Neuronal stem cell (in vitro differentiated cells): ENCODE data around the gene INO80. TPM values are rescaled to one million over a fixed set of nuclear protein-coding genes. Genes with fewer than 3 reads are reported as not detected.

Experiments
- DNase-seq: peaks from one replicate; pipeline ENCODE4 v3.0.0-alpha.2; 2013; ENCODE audit warnings: low spot score
- H2AFZ ChIP-seq: one replicate; pipeline ENCODE4 v1.6.1; 2013; ENCODE audit warnings: mild to moderate bottlenecking, low read length, inconsistent platforms
- H2AK5ac ChIP-seq: 2 replicates; pipeline ENCODE4 v1.6.1; 2013; ENCODE audit warnings: low read depth, mild to moderate bottlenecking, inconsistent platforms, low read length, moderate library complexity, mixed read lengths
- H2BK120ac ChIP-seq: 2 replicates; pipeline ENCODE4 v1.6.1; 2013; ENCODE audit warnings: low read depth, mild to moderate bottlenecking, inconsistent platforms, low read length, moderate library complexity, mixed read lengths
- H2BK12ac ChIP-seq: one replicate; pipeline ENCODE4 v1.6.1; 2013; ENCODE audit warnings: low read length, inconsistent platforms
- H2BK15ac ChIP-seq: 2 replicates; pipeline ENCODE4 v1.6.1; 2013; ENCODE audit warnings: mild to moderate bottlenecking, low read length, inconsistent platforms, mixed read lengths
- H2BK5ac ChIP-seq: one replicate; pipeline ENCODE4 v1.6.1; 2013; ENCODE audit warnings: inconsistent platforms, mild to moderate bottlenecking, low read length, moderate library complexity
- H3K14ac ChIP-seq: one replicate; pipeline ENCODE4 v1.6.1; 2013; ENCODE audit warnings: low read length, inconsistent platforms
- H3K18ac ChIP-seq: 2 replicates; pipeline ENCODE4 v1.6.1; 2013; ENCODE audit warnings: low read length, inconsistent platforms
- H3K23ac ChIP-seq: 2 replicates; pipeline ENCODE4 v1.6.1; 2013; ENCODE audit warnings: low read depth, mild to moderate bottlenecking, mixed read lengths, low read length, inconsistent platforms; ENCODE audit not compliant: poor library complexity
- H3K27ac ChIP-seq: replicated peaks from 3 replicates; pipeline ENCODE4 v1.5.1; 2013; ENCODE audit warnings: low read length, inconsistent platforms
- H3K27me3 ChIP-seq, 3 experiments: 2 replicates each; pipeline ENCODE4 v1.6.1; 2013; ENCODE audit warnings: low read length in 3 of 3, mild to moderate bottlenecking in 2 of 3, inconsistent platforms in 1 of 3, low read depth in 1 of 3, mixed read lengths in 1 of 3, moderate library complexity in 1 of 3; ENCODE audit not compliant: control insufficient read depth in 3 of 3, insufficient read depth in 3 of 3
- H3K36me3 ChIP-seq, 2 donors: replicated peaks in 1 of 2; 2 replicates each; pipeline ENCODE4 v1.6.1; 2013; ENCODE audit warnings: low read length in 2 of 2; ENCODE audit not compliant: control insufficient read depth in 2 of 2, insufficient read depth in 2 of 2
- H3K4ac ChIP-seq: 2 replicates; pipeline ENCODE4 v1.6.1; 2013; ENCODE audit warnings: inconsistent platforms, mild to moderate bottlenecking, low read length, moderate library complexity
- H3K4me1 ChIP-seq, 2 donors: 1 replicate in 1 of 2; 2 replicates in 1 of 2; pipeline ENCODE4 v1.6.1; 2013; ENCODE audit warnings: low read length in 2 of 2, low read depth in 1 of 2; ENCODE audit not compliant: control insufficient read depth in 2 of 2, insufficient read depth in 1 of 2
- H3K4me2 ChIP-seq: one replicate; pipeline ENCODE4 v1.6.1; 2013; ENCODE audit warnings: mild to moderate bottlenecking, low read length, inconsistent platforms; ENCODE audit not compliant: insufficient read depth, poor library complexity, severe bottlenecking
- H3K4me3 ChIP-seq, 2 donors: 2 replicates each; pipeline ENCODE4 v1.5.1; 2013; ENCODE audit warnings: low read length in 2 of 2, mild to moderate bottlenecking in 2 of 2, inconsistent platforms in 1 of 2, moderate library complexity in 1 of 2
- H3K79me1 ChIP-seq: one replicate; pipeline ENCODE4 v1.6.1; 2013; ENCODE audit warnings: low read depth, mild to moderate bottlenecking, inconsistent platforms, low read length, moderate library complexity
- H3K9ac ChIP-seq: one replicate; pipeline ENCODE4 v1.6.1; 2013; ENCODE audit warnings: mild to moderate bottlenecking, low read depth, low read length, inconsistent platforms; ENCODE audit not compliant: poor library complexity
- H3K9me3 ChIP-seq, 2 donors: replicated peaks in 1 of 2; 2 replicates each; pipeline versions ENCODE3 to v1.6.1; 2013; ENCODE audit warnings: low read length in 2 of 2, mild to moderate bottlenecking in 2 of 2, inconsistent platforms in 1 of 2, low read depth in 1 of 2, mixed read lengths in 1 of 2, moderate library complexity in 1 of 2; ENCODE audit not compliant: control insufficient read depth in 2 of 2, insufficient read depth in 1 of 2
- H4K8ac ChIP-seq: one replicate; pipeline ENCODE4 v1.6.1; 2013; ENCODE audit warnings: low read depth, mild to moderate bottlenecking, inconsistent platforms, low read length, moderate library complexity
- H4K91ac ChIP-seq: one replicate; pipeline ENCODE4 v1.6.1; 2013; ENCODE audit warnings: low read length, low read depth, mild to moderate bottlenecking, inconsistent platforms; ENCODE audit not compliant: poor library complexity
- WGBS, 2 donors: extraction: QIAGEN DNeasy Blood & Tissue Kit; methylation state at CpG; one replicate each; pipeline ENCODE4 v1.1.7; 2013; ENCODE audit warnings: missing lambda C conversion rate in 2 of 2, mixed read lengths in 1 of 2; ENCODE audit not compliant: insufficient read length in 2 of 2, insufficient replicate concordance in 1 of 2; ENCODE audit errors: extremely low coverage in 2 of 2; 5-methylcytosine and 5-hydroxymethylcytosine counted together
- polyA plus RNA-seq, 2 experiments: library from polyadenylated mRNA; stranded (reverse); fragments of 200-250 nt; gene quantifications; one replicate each; pipeline ENCODE4 v1.2.3, GENCODE V29; 2013

Gene INO80
- polyA plus RNA-seq (2013, experiment 1 of 2) = 5.7 TPM
- 7.0 TPM for polyA plus RNA-seq (2013, experiment 2 of 2)

- H2AK5ac ChIP-seq = peak within 1 kb of the TSS; percentile 61
- H3K4me2 ChIP-seq = peak within 1 kb of the TSS; percentile 92
- H2BK5ac ChIP-seq = peak within 1 kb of the TSS; percentile 99
- no peak within 1 kb of the TSS for H3K4ac ChIP-seq
- WGBS, 2 donors = no CpG with 5 or more reads among the region's 64 CpGs
- peak within 1 kb of the TSS; percentile 100 for H3K14ac ChIP-seq
- H2AFZ ChIP-seq = peak within 1 kb of the TSS; percentile 98
- peaks cover 0 to 14% of the 10 kb centered on the region in 2 donors for H3K36me3 ChIP-seq
- peak within 1 kb of the TSS; percentile 58 for H2BK12ac ChIP-seq
- peak within 1 kb of the TSS; percentile 100 for H3K23ac ChIP-seq
- peak within 1 kb of the TSS; percentile 100 for H3K9ac ChIP-seq
- peak within 1 kb of the TSS; percentile 72 for H4K8ac ChIP-seq
- H2BK15ac ChIP-seq = peak within 1 kb of the TSS; percentile 100
- peak within 1 kb of the TSS; percentile 88 to 100 for H3K4me3 ChIP-seq
- H4K91ac ChIP-seq = peak within 1 kb of the TSS; percentile 95
- DNase-seq = peak; percentile 97
- H3K18ac ChIP-seq = peak within 1 kb of the TSS; percentile 100
- H2BK120ac ChIP-seq = peak within 1 kb of the TSS; percentile 96
- H3K27me3 ChIP-seq = no peaks in the 10 kb centered on the region
- peaks cover 3 to 4% of the 10 kb centered on the region in 2 donors for H3K4me1 ChIP-seq
- peak within 1 kb of the TSS; percentile 97 for H3K27ac ChIP-seq
- peaks cover 8% of the 10 kb centered on the region for H3K79me1 ChIP-seq
- no peaks in the 10 kb centered on the region for H3K9me3 ChIP-seq
Observed at GRCh38 chr15:41116116-41116961, at the start of gene INO80. TSS of gene INO80 (minus strand) at chr15:41116280. CDS start at chr15:41096310, 19,970 bp downstream.

DNA sequence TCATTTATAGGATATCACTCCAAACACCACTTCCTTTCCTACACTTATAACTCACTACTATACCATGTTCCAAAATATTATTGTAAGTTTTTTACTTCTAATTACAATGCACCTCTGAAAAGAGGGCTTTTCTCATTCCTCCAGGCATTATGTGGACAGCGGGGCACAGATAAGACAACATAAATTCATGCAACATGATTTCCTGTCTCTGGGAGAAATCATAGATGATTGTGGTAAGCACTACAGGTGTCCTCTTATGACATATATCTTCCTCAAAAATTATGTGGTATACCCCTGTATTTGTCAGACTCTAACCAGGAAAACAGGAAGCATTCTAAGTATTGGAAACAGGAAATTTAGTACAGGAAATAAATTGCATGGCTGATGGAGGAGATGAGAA lies 45.7 kb upstream of the INO80 start:
- H3K27me3 ChIP-seq = peaks cover 0 to 3% (median 0%) of the 10 kb centered on the region in 3 experiments
- H2BK120ac ChIP-seq = no peak overlapping the region
- H4K91ac ChIP-seq = no peak overlapping the region
- H2BK5ac ChIP-seq = no peak overlapping the region
- no peak overlapping the region for H2AFZ ChIP-seq
- no peak overlapping the region for H2AK5ac ChIP-seq
- no peak overlapping the region for H3K14ac ChIP-seq
- no peak overlapping the region for H3K18ac ChIP-seq
- no peaks in the 10 kb centered on the region for H3K4me1 ChIP-seq
- no peak overlapping the region for H2BK12ac ChIP-seq
- H3K4me3 ChIP-seq = no peak overlapping the region
- H3K4me2 ChIP-seq = no peak overlapping the region
- no peak for DNase-seq
- no peaks in the 10 kb centered on the region for H3K79me1 ChIP-seq
- H3K36me3 ChIP-seq = no peaks in the 10 kb centered on the region
- no peak overlapping the region for H3K9ac ChIP-seq
- no peaks in the 10 kb centered on the region for H3K9me3 ChIP-seq
- no peak overlapping the region for H3K4ac ChIP-seq
- no peak overlapping the region for H3K23ac ChIP-seq
- H4K8ac ChIP-seq = no peak overlapping the region
- no peak overlapping the region for H3K27ac ChIP-seq
- no peak overlapping the region for H2BK15ac ChIP-seq
- WGBS, 2 donors = no CpG with 5 or more reads among the region's 1 CpG

DNA sequence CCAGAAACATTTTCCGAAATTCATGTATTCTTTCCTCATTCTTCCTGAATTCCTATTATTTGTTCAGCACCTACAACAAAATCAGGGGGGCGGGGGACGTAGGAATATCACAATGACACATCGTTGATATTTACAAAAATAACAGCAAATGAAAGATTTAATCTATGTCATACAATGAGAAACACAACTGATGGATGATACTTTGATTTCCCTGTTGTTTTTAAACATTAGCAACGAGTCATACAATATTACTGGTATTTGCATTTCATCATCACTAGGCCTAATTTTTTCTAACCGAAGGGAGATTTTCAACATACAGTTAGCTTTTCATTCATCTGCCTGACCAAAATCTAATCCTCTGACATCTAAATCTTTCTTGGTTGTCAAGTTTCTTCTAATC lies 45.3 kb upstream of the INO80 start:
- H2BK120ac ChIP-seq = no peak overlapping the region
- H2AK5ac ChIP-seq = no peak overlapping the region
- no peak overlapping the region for H3K14ac ChIP-seq
- no peak overlapping the region for H3K4me2 ChIP-seq
- H3K9me3 ChIP-seq = no peaks in the 10 kb centered on the region
- H3K27me3 ChIP-seq = peaks cover 0 to 3% (median 0%) of the 10 kb centered on the region in 3 experiments
- no peak overlapping the region for H4K8ac ChIP-seq
- no peak overlapping the region for H2BK15ac ChIP-seq
- H3K9ac ChIP-seq = no peak overlapping the region
- H4K91ac ChIP-seq = no peak overlapping the region
- H3K4ac ChIP-seq = no peak overlapping the region
- H3K18ac ChIP-seq = no peak overlapping the region
- H3K23ac ChIP-seq = no peak overlapping the region
- WGBS, 2 donors = no CpG with 5 or more reads among the region's 6 CpGs
- H2BK12ac ChIP-seq = no peak overlapping the region
- no peak overlapping the region for H3K4me3 ChIP-seq
- no peak overlapping the region for H3K27ac ChIP-seq
- H2BK5ac ChIP-seq = no peak overlapping the region
- no peaks in the 10 kb centered on the region for H3K36me3 ChIP-seq
- H2AFZ ChIP-seq = no peak overlapping the region
- no peaks in the 10 kb centered on the region for H3K79me1 ChIP-seq
- H3K4me1 ChIP-seq = no peaks in the 10 kb centered on the region
- DNase-seq = no peak

GRCh38 chr15:41160639-41161315 lies 44.7 kb upstream of the INO80 start:
- Histone ChIP-seq H2BK5ac (no peak overlapping the region), H3K4ac (no peak overlapping the region), H3K79me1 (no peaks in the 10 kb centered on the region), H2AFZ (no peak overlapping the region), H3K18ac (no peak overlapping the region), H4K8ac (no peak overlapping the region), H3K4me3 (no peak overlapping the region), H2BK12ac (no peak overlapping the region), H3K23ac (no peak overlapping the region), H2AK5ac (no peak overlapping the region), H3K14ac (no peak overlapping the region), H3K9ac (no peak overlapping the region), H3K27ac (no peak overlapping the region), H3K9me3 (no peaks in the 10 kb centered on the region), H4K91ac (no peak overlapping the region), H3K4me2 (no peak overlapping the region), H3K4me1 (no peaks in the 10 kb centered on the region), H2BK15ac (no peak overlapping the region), H3K36me3 (no peaks in the 10 kb centered on the region), H2BK120ac (no peak overlapping the region), H3K27me3 (peaks cover 0 to 3% (median 0%) of the 10 kb centered on the region in 3 experiments)
- no peak for DNase-seq
- WGBS, 2 donors = no CpG with 5 or more reads among the region's 15 CpGs
